ENCODE measurements around the gene PKN1.

- TF ChIP-seq CTCF (IDR thresholded peaks at IDR 0.05) (no peak), POLR2A (IDR thresholded peaks at IDR 0.05) (no peak)
Measured at GRCh38 chr19:14511229-14511593, 78.1 kb downstream of the PKN1 start.
